HG03469 (cell line): ENCODE data around the gene UBIAD1.
"Not testable (repeated sequence)": the region's sequence is repeated elsewhere in the genome, so short reads cannot be mapped to it uniquely, and the experiment has no call there.

ENCODE experiments used
- ATAC-seq: cut with Tn5 transposase; IDR thresholded peaks from one replicate; pipeline ENCODE4 v1.9.1; 2021; ENCODE audit warnings: mild to moderate bottlenecking, moderate library complexity, moderate number of reproducible peaks; ENCODE audit not compliant: unreplicated experiment

Gene UBIAD1

GRCh38 chr1:11272832-11273594 is at the start of gene UBIAD1:
Gene UBIAD1, plus strand, starts transcription at chr1:11273198. Its CDS starts 334 bp downstream, at chr1:11273532.
- peak; percentile 63 for ATAC-seq

GRCh38 chr1:11227106-11228077 is 45.6 kb upstream of the UBIAD1 start:
- ATAC-seq = no peak

GRCh38 chr1:11229203-11229602 is 43.8 kb upstream of the UBIAD1 start:
- no peak for ATAC-seq

GRCh38 chr1:11233208-11233607 is 39.8 kb upstream of the UBIAD1 start:
- no peak for ATAC-seq

- ATAC-seq = no peak
These were observed 35.6 kb upstream of the UBIAD1 start for GRCh38 chr1:11237356-11237755.

GRCh38 chr1:11238311-11238710 is 34.7 kb upstream of the UBIAD1 start:
- no peak for ATAC-seq

- no peak for ATAC-seq
These were observed 27.8 kb upstream of the UBIAD1 start for GRCh38 chr1:11245248-11245647.

- no peak for ATAC-seq
These were observed 26.9 kb upstream of the UBIAD1 start for GRCh38 chr1:11245904-11246719.

- no peak for ATAC-seq
These were observed 24.8 kb upstream of the UBIAD1 start for GRCh38 chr1:11248169-11248568.

GRCh38 chr1:11252538-11252937 is 20.5 kb upstream of the UBIAD1 start:
- ATAC-seq = no peak

- no peak for ATAC-seq
These were observed 19.8 kb upstream of the UBIAD1 start for GRCh38 chr1:11253226-11253625.

- ATAC-seq = no peak
These were observed 16.7 kb upstream of the UBIAD1 start for GRCh38 chr1:11256299-11256698.

- ATAC-seq = peak; percentile 90
These were observed 10.6 kb upstream of the UBIAD1 start, which contains the start of gene MTOR for GRCh38 chr1:11262171-11263049. Gene MTOR, minus strand, starts transcription at chr1:11262551. Its CDS starts 3,142 bp downstream, at chr1:11259409.

- ATAC-seq = no peak
These were observed 6.5 kb upstream of the UBIAD1 start for GRCh38 chr1:11266268-11267074.

- ATAC-seq = not testable (repeated sequence)
These were observed 5.4 kb upstream of the UBIAD1 start for GRCh38 chr1:11267350-11268337.

- ATAC-seq = no peak
These were observed 510 bp upstream of the UBIAD1 start for GRCh38 chr1:11272544-11272831.

- no peak for ATAC-seq
These were observed 717 bp downstream of the UBIAD1 start for GRCh38 chr1:11273595-11274234.
